ENCODE measurements around the gene KLRC4. TPM values are rescaled to one million over a fixed set of nuclear protein-coding genes. Genes with fewer than 3 reads are reported as not detected.

Gene KLRC4
- total RNA-seq, 1 donor from 2014 or later = not detected

GRCh38 chr12:10363914-10364814, 45.4 kb downstream of the KLRC4 start:
- H3K27ac Mint-ChIP-seq (ENCODE audit: unreplicated experiment) = no peak overlapping the region
- peaks cover 32% of the 10 kb centered on the region for H3K4me1 Mint-ChIP-seq
- TF ChIP-seq CTCF (conservative IDR thresholded peaks at IDR 0.05) = no peak
- no peaks in the 10 kb centered on the region for H3K27me3 Mint-ChIP-seq (ENCODE audit: low read depth)
- no peak for DNase-seq (ENCODE audit: low read depth, low spot score)
- H3K4me3 Mint-ChIP-seq = no peak overlapping the region
- peaks cover 4% of the 10 kb centered on the region for H3K9me3 Mint-ChIP-seq
- H3K36me3 Mint-ChIP-seq (ENCODE audit: low read depth) = peaks cover 3% of the 10 kb centered on the region

- no peak for DNase-seq (ENCODE audit: low read depth, low spot score)
- H3K27me3 Mint-ChIP-seq (ENCODE audit: low read depth) = no peaks in the 10 kb centered on the region
- peaks cover 28% of the 10 kb centered on the region for H3K4me1 Mint-ChIP-seq
- no peak for TF ChIP-seq CTCF (conservative IDR thresholded peaks at IDR 0.05)
- H3K9me3 Mint-ChIP-seq = peaks cover 4% of the 10 kb centered on the region
- peaks cover 3% of the 10 kb centered on the region for H3K36me3 Mint-ChIP-seq (ENCODE audit: low read depth)
- no peak overlapping the region for H3K27ac Mint-ChIP-seq (ENCODE audit: unreplicated experiment)
- H3K4me3 Mint-ChIP-seq = no peak overlapping the region
Measured at GRCh38 chr12:10363658-10363913, 46.0 kb downstream of the KLRC4 start.

- Mint-ChIP-seq H3K4me3 (peak overlapping the region; percentile 35), H3K9me3 (peaks cover 2% of the 10 kb centered on the region), H3K4me1 (peaks cover 23% of the 10 kb centered on the region), H3K36me3 (ENCODE audit: low read depth) (peaks cover 2% of the 10 kb centered on the region), H3K27ac (ENCODE audit: unreplicated experiment) (no peak overlapping the region), H3K27me3 (ENCODE audit: low read depth) (no peaks in the 10 kb centered on the region)
- TF ChIP-seq CTCF (conservative IDR thresholded peaks at IDR 0.05) = no peak
- DNase-seq (ENCODE audit: low read depth, low spot score) = no peak
Measured at GRCh38 chr12:10362828-10363657, 46.5 kb downstream of the KLRC4 start.

- Mint-ChIP-seq H3K36me3 (ENCODE audit: low read depth) (no peaks in the 10 kb centered on the region), H3K4me3 (peak overlapping the region; percentile 35), H3K27ac (ENCODE audit: unreplicated experiment) (no peak overlapping the region), H3K4me1 (peaks cover 21% of the 10 kb centered on the region), H3K9me3 (no peaks in the 10 kb centered on the region), H3K27me3 (ENCODE audit: low read depth) (no peaks in the 10 kb centered on the region)
- TF ChIP-seq CTCF (conservative IDR thresholded peaks at IDR 0.05) = no peak
- no peak for DNase-seq (ENCODE audit: low read depth, low spot score)
Measured at GRCh38 chr12:10362325-10362724, 47.2 kb downstream of the KLRC4 start.

GRCh38 chr12:10361622-10362021, 47.9 kb downstream of the KLRC4 start:
- Mint-ChIP-seq H3K4me3 (peak overlapping the region; percentile 10), H3K27me3 (ENCODE audit: low read depth) (no peaks in the 10 kb centered on the region), H3K36me3 (ENCODE audit: low read depth) (no peaks in the 10 kb centered on the region), H3K4me1 (peaks cover 21% of the 10 kb centered on the region), H3K27ac (ENCODE audit: unreplicated experiment) (no peak overlapping the region), H3K9me3 (no peaks in the 10 kb centered on the region)
- TF ChIP-seq CTCF (conservative IDR thresholded peaks at IDR 0.05) = no peak
- DNase-seq (ENCODE audit: low read depth, low spot score) = no peak

Measured in neural crest cell (in vitro differentiated cells).